Lower leg skin (tissue), 4 donors: Measurements from ENCODE around the gene AADAT. TPM values are rescaled to one million over a fixed set of nuclear protein-coding genes. Genes with fewer than 3 reads are reported as not detected.

Experiments used
- DNase-seq, 2 donors: peaks; one replicate each; pipeline ENCODE4 v3.0.0-alpha.2; 2019; ENCODE audit warnings: low spot score in 2 of 2
- H3K4me3 ChIP-seq: fragments of 200-600 bp; sonication (generic); 2 replicates; pipeline ENCODE4 v1.5.1; 2017; ENCODE audit warnings: mild to moderate bottlenecking, low read depth; ENCODE audit not compliant: poor library complexity, severe bottlenecking
- CTCF ChIP-seq, 3 donors: fragments of 450-650 bp; IDR thresholded peaks; one replicate each; pipeline ENCODE4 v1.5.1; 2016; ENCODE audit warnings: antibody characterized with exemption in 3 of 3, mild to moderate bottlenecking in 3 of 3, moderate library complexity in 2 of 3
- POLR2A ChIP-seq, 2 donors: fragments of 450-650 bp; IDR thresholded peaks; one replicate each; pipeline ENCODE4 v1.6.1; 2016 to 2017; ENCODE audit warnings: antibody characterized with exemption in 2 of 2, mild to moderate bottlenecking in 1 of 2, moderate library complexity in 1 of 2
- WGBS, 2 donors: methylation state at CpG; one replicate each; pipeline ENCODE4 v1.1.5; 2018; 5-methylcytosine and 5-hydroxymethylcytosine counted together
- intact Hi-C: fragments of 100-400 bp; cut with DNase I; formaldehyde crosslinking; loops from one replicate; pipeline ENCODE4 v1.15.0; 2023; ENCODE audit warnings: low total_unique reads
- total RNA-seq, 4 donors: library from RNA; depleted of rRNA; stranded (reverse); fragments of >200 nt; gene quantifications; one replicate each; pipeline ENCODE4 v1.1.0, GENCODE V29; 2016

AADAT gene
- total RNA-seq, 4 donors from 2014 or later: 0.38 to 10.3 (median 0.97) TPM

GRCh38 chr4:170026253-170027021, 63.3 kb downstream of the AADAT start, which contains the start of gene MFAP3L:
Gene MFAP3L (minus strand): TSS chr4:170026395. CDS start chr4:170005877, 20,518 bp downstream.
- 0% methylated on average over 17 to 65 of the region's 86 CpGs for WGBS, 2 donors
- intact Hi-C loops: no loop called here
- DNase-seq: peak; percentile 77 to 97
- H3K4me3 ChIP-seq: peak within 1 kb of the TSS; percentile 87
- no peak for TF ChIP-seq POLR2A (IDR thresholded peaks at IDR 0.05)
- no peak for TF ChIP-seq CTCF (IDR thresholded peaks at IDR 0.05)

GRCh38 chr4:170025523-170026252, 64.1 kb downstream of the AADAT start:
- H3K4me3 ChIP-seq: peak overlapping the region; percentile 47
- 5% methylated on average over 36 to 37 of the region's 74 CpGs for WGBS, 2 donors
- DNase-seq: peak in 1 of 2 donors; percentile 86
- intact Hi-C loops: no loop called here
- TF ChIP-seq POLR2A (IDR thresholded peaks at IDR 0.05) (no peak), CTCF (IDR thresholded peaks at IDR 0.05) (no peak)

- WGBS, 2 donors: 79 to 80% methylated on average over 2 of the region's 2 CpGs
- no peak overlapping the region for H3K4me3 ChIP-seq
- intact Hi-C loops: no loop called here
- DNase-seq: no peak
- TF ChIP-seq CTCF (IDR thresholded peaks at IDR 0.05): no peak
- TF ChIP-seq POLR2A (IDR thresholded peaks at IDR 0.05): no peak
Observed at GRCh38 chr4:170022211-170022610, 67.5 kb downstream of the AADAT start.

- TF ChIP-seq POLR2A (IDR thresholded peaks at IDR 0.05) (no peak), CTCF (IDR thresholded peaks at IDR 0.05) (no peak)
- WGBS, 2 donors: 52 to 77% methylated on average over 3 of the region's 3 CpGs
- intact Hi-C loops: no loop called here
- no peak for DNase-seq
- H3K4me3 ChIP-seq: no peak overlapping the region
Observed at GRCh38 chr4:170017252-170017651, 72.5 kb downstream of the AADAT start.

- H3K4me3 ChIP-seq: no peak overlapping the region
- DNase-seq: no peak
- 60 to 87% methylated on average over 4 of the region's 4 CpGs for WGBS, 2 donors
- intact Hi-C loops: no loop called here
- no peak for TF ChIP-seq POLR2A (IDR thresholded peaks at IDR 0.05)
- TF ChIP-seq CTCF (IDR thresholded peaks at IDR 0.05): no peak
Observed at GRCh38 chr4:170015285-170015684, 74.5 kb downstream of the AADAT start.
